ENCODE data around the gene DHRS12.

GRCh38 chr13:51728275-51728673, 75.7 kb downstream of the DHRS12 start:
- TF ChIP-seq, protein P1, sequence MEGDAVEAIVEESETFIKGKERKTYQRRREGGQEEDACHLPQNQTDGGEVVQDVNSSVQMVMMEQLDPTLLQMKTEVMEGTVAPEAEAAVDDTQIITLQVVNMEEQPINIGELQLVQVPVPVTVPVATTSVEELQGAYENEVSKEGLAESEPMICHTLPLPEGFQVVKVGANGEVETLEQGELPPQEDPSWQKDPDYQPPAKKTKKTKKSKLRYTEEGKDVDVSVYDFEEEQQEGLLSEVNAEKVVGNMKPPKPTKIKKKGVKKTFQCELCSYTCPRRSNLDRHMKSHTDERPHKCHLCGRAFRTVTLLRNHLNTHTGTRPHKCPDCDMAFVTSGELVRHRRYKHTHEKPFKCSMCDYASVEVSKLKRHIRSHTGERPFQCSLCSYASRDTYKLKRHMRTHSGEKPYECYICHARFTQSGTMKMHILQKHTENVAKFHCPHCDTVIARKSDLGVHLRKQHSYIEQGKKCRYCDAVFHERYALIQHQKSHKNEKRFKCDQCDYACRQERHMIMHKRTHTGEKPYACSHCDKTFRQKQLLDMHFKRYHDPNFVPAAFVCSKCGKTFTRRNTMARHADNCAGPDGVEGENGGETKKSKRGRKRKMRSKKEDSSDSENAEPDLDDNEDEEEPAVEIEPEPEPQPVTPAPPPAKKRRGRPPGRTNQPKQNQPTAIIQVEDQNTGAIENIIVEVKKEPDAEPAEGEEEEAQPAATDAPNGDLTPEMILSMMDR (IDR thresholded peaks at IDR 0.05): no peak
- TF ChIP-seq POLR2A (IDR thresholded peaks at IDR 0.05): no peak

All from right lobe of liver (tissue), 4 donors.